Trophoblast cell (in vitro differentiated cells and primary cell): ENCODE data around the gene STIM1.

ENCODE experiments used
- DNase-seq, 2 donors: peaks; one replicate each; pipeline ENCODE4 v3.0.0-alpha.2; 2016
- H2AFZ ChIP-seq: 2 replicates; pipeline ENCODE4 v1.6.1; 2013; ENCODE audit warnings: low read length, moderate library complexity, mild to moderate bottlenecking; ENCODE audit not compliant: insufficient read depth, poor library complexity
- H2AK5ac ChIP-seq: 2 replicates; pipeline ENCODE4 v1.6.1; 2013; ENCODE audit warnings: mild to moderate bottlenecking, low read length
- H2BK120ac ChIP-seq: 2 replicates; pipeline ENCODE4 v1.6.1; 2013; ENCODE audit warnings: low read length, mild to moderate bottlenecking, moderate library complexity; ENCODE audit not compliant: insufficient read depth, poor library complexity
- H2BK12ac ChIP-seq: 2 replicates; pipeline ENCODE4 v1.6.1; 2013; ENCODE audit warnings: mild to moderate bottlenecking, low read length, moderate library complexity
- H2BK5ac ChIP-seq: 2 replicates; pipeline ENCODE4 v1.6.1; 2013; ENCODE audit warnings: low read length, low read depth, moderate library complexity, mild to moderate bottlenecking; ENCODE audit not compliant: poor library complexity
- H3K14ac ChIP-seq: 2 replicates; pipeline ENCODE4 v1.6.1; 2013; ENCODE audit warnings: mild to moderate bottlenecking, low read length
- H3K18ac ChIP-seq: 2 replicates; pipeline ENCODE4 v1.6.1; 2013; ENCODE audit warnings: mild to moderate bottlenecking, low read length
- H3K23ac ChIP-seq: 2 replicates; pipeline ENCODE4 v1.6.1; 2013; ENCODE audit warnings: low read length
- H3K27ac ChIP-seq: 2 replicates; pipeline ENCODE4 v1.5.1; 2013; ENCODE audit warnings: low read depth, mild to moderate bottlenecking, inconsistent platforms, low read length, moderate library complexity
- H3K27me3 ChIP-seq: 2 replicates; pipeline ENCODE4 v1.6.1; 2013; ENCODE audit warnings: inconsistent platforms, mild to moderate bottlenecking, low read length, moderate library complexity; ENCODE audit not compliant: insufficient read depth
- H3K36me3 ChIP-seq, 2 experiments: 1 replicate in 1 of 2; 2 replicates in 1 of 2; pipeline ENCODE4 v1.6.1; 2013; ENCODE audit warnings: low read length in 2 of 2, mild to moderate bottlenecking in 2 of 2, moderate library complexity in 1 of 2; ENCODE audit not compliant: insufficient read depth in 2 of 2, control insufficient read depth in 1 of 2
- H3K4ac ChIP-seq: 2 replicates; pipeline ENCODE4 v1.6.1; 2013; ENCODE audit warnings: low read depth, mild to moderate bottlenecking, low read length, moderate library complexity
- H3K4me1 ChIP-seq, 2 experiments: 1 replicate in 1 of 2; 2 replicates in 1 of 2; pipeline ENCODE4 v1.6.1; 2013; ENCODE audit warnings: low read length in 2 of 2, mild to moderate bottlenecking in 2 of 2, moderate library complexity in 1 of 2; ENCODE audit not compliant: insufficient read depth in 2 of 2, control insufficient read depth in 1 of 2
- H3K4me2 ChIP-seq: 2 replicates; pipeline ENCODE4 v1.6.1; 2013; ENCODE audit warnings: inconsistent platforms, mild to moderate bottlenecking, low read length, moderate library complexity
- H3K4me3 ChIP-seq: 2 replicates; pipeline ENCODE4 v1.5.1; 2013; ENCODE audit warnings: mild to moderate bottlenecking, low read depth, low read length, inconsistent platforms
- H3K79me1 ChIP-seq: one replicate; pipeline ENCODE4 v1.6.1; 2013; ENCODE audit warnings: low read length
- H3K79me2 ChIP-seq: 2 replicates; pipeline ENCODE4 v1.6.1; 2013; ENCODE audit warnings: low read length, mild to moderate bottlenecking; ENCODE audit not compliant: control insufficient read depth, insufficient read depth, poor library complexity
- H3K9ac ChIP-seq: 2 replicates; pipeline ENCODE4 v1.6.1; 2013; ENCODE audit warnings: mild to moderate bottlenecking, low read length
- H3K9me3 ChIP-seq: 2 replicates; pipeline ENCODE4 v1.6.1; 2013; ENCODE audit warnings: low read depth, mild to moderate bottlenecking, control low read depth, inconsistent platforms, low read length; ENCODE audit not compliant: insufficient read depth
- H4K12ac ChIP-seq: 2 replicates; pipeline ENCODE4 v1.6.1; 2013; ENCODE audit warnings: low read depth, mild to moderate bottlenecking, low read length, moderate library complexity
- H4K8ac ChIP-seq: 2 replicates; pipeline ENCODE4 v1.6.1; 2013; ENCODE audit warnings: low read depth, mild to moderate bottlenecking, low read length, moderate library complexity
- H4K91ac ChIP-seq: one replicate; pipeline ENCODE4 v1.6.1; 2013; ENCODE audit warnings: low read depth, mild to moderate bottlenecking, low read length, moderate library complexity
- WGBS: extraction: QIAGEN DNeasy Blood & Tissue Kit; methylation state at CpG from one replicate; pipeline ENCODE4 v1.1.7; 2013; ENCODE audit warnings: missing lambda C conversion rate; ENCODE audit not compliant: insufficient read length, insufficient coverage; ENCODE audit errors: extremely low coverage; 5-methylcytosine and 5-hydroxymethylcytosine counted together

The STIM1 gene

GRCh38 chr11:3825473-3826154 is 29.9 kb upstream of the STIM1 start:
- WGBS: no CpG with 5 or more reads among the region's 8 CpGs
- no peak overlapping the region for H3K18ac ChIP-seq
- H2AFZ ChIP-seq: no peak overlapping the region
- H3K27ac ChIP-seq: no peak overlapping the region
- no peak overlapping the region for H2BK120ac ChIP-seq
- no peak overlapping the region for H4K12ac ChIP-seq
- H3K4me2 ChIP-seq: no peak overlapping the region
- H3K9ac ChIP-seq: no peak overlapping the region
- no peaks in the 10 kb centered on the region for H3K4me1 ChIP-seq
- H3K79me1 ChIP-seq: no peaks in the 10 kb centered on the region
- no peak overlapping the region for H4K8ac ChIP-seq
- H3K79me2 ChIP-seq: no peaks in the 10 kb centered on the region
- no peaks in the 10 kb centered on the region for H3K27me3 ChIP-seq
- no peak overlapping the region for H2BK5ac ChIP-seq
- H3K4ac ChIP-seq: no peak overlapping the region
- H3K9me3 ChIP-seq: no peaks in the 10 kb centered on the region
- DNase-seq: no peak
- H3K23ac ChIP-seq: no peak overlapping the region
- no peak overlapping the region for H3K14ac ChIP-seq
- no peak overlapping the region for H3K4me3 ChIP-seq
- H2BK12ac ChIP-seq: no peak overlapping the region
- H2AK5ac ChIP-seq: no peak overlapping the region
- H3K36me3 ChIP-seq: peaks cover 26 to 34% of the 10 kb centered on the region in 2 experiments
- H4K91ac ChIP-seq: no peak overlapping the region

GRCh38 chr11:3826721-3827120 is 28.7 kb upstream of the STIM1 start:
- Histone ChIP-seq H4K12ac (no peak overlapping the region), H3K79me1 (no peaks in the 10 kb centered on the region), H3K79me2 (no peaks in the 10 kb centered on the region), H3K27me3 (no peaks in the 10 kb centered on the region), H2BK120ac (no peak overlapping the region), H3K14ac (no peak overlapping the region), H3K4me2 (no peak overlapping the region), H3K27ac (no peak overlapping the region), H2BK5ac (no peak overlapping the region), H2AFZ (no peak overlapping the region), H4K8ac (no peak overlapping the region), H3K9ac (no peak overlapping the region), H3K4ac (no peak overlapping the region), H3K23ac (no peak overlapping the region), H2AK5ac (no peak overlapping the region), H3K4me3 (no peak overlapping the region), H3K36me3 (peaks cover 30 to 40% of the 10 kb centered on the region in 2 experiments), H4K91ac (no peak overlapping the region), H2BK12ac (no peak overlapping the region), H3K9me3 (no peaks in the 10 kb centered on the region), H3K18ac (no peak overlapping the region), H3K4me1 (no peaks in the 10 kb centered on the region)
- no CpG with 5 or more reads among the region's 3 CpGs for whole genome bisulfite sequencing
- DNase-seq: no peak

DNA sequence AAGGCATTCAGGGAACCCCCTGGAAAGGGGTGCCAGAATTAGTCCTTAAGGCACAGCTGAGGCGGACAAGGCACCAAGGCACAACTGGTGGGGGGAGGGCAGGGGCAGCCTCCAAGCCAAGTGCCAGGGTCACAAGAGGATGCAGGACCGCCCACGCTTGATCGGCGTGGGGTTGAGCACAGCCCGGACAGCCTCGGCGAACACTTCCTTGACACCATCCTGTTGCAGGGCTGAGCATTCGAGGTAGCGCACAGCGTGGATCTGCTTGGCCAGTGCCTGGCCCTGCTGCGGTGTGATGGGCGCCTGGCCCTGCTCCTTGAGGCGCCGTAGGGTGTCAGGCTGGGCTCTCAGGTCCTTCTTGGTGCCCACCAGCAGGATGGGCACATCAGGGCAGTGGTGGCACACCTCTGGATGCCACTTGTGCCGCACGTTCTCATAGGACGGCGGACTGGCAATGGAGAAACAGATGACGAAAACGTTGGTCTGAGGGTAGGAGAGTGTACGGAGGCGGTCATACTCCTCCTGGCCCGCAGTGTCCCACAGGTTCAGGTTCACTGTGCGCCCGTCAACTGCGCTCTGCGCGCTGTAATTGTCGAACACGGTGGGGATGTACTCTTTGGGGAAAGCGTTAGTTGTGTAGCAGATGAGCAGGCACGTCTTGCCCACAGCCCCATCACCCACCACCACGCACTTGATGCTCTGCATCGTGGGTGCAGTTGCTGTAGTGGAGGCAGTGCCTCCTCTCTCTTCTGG is 27.9 kb upstream of the STIM1 start:
- H4K91ac ChIP-seq: no peak overlapping the region
- no peaks in the 10 kb centered on the region for H3K79me2 ChIP-seq
- no peak overlapping the region for H3K23ac ChIP-seq
- no peak overlapping the region for H2BK5ac ChIP-seq
- no peak overlapping the region for H4K8ac ChIP-seq
- H3K14ac ChIP-seq: no peak overlapping the region
- H3K4me2 ChIP-seq: no peak overlapping the region
- H3K4ac ChIP-seq: no peak overlapping the region
- no peak overlapping the region for H2BK120ac ChIP-seq
- no peak overlapping the region for H2AFZ ChIP-seq
- H3K27ac ChIP-seq: no peak overlapping the region
- no peak overlapping the region for H2AK5ac ChIP-seq
- H3K27me3 ChIP-seq: no peaks in the 10 kb centered on the region
- H3K18ac ChIP-seq: no peak overlapping the region
- H4K12ac ChIP-seq: no peak overlapping the region
- H2BK12ac ChIP-seq: no peak overlapping the region
- H3K4me3 ChIP-seq: no peak overlapping the region
- no peak overlapping the region for H3K9ac ChIP-seq
- H3K9me3 ChIP-seq: no peaks in the 10 kb centered on the region
- no peaks in the 10 kb centered on the region for H3K4me1 ChIP-seq
- H3K79me1 ChIP-seq: no peaks in the 10 kb centered on the region
- DNase-seq: no peak
- no CpG with 5 or more reads among the region's 35 CpGs for WGBS
- peaks cover 30 to 40% of the 10 kb centered on the region in 2 experiments for H3K36me3 ChIP-seq

DNA sequence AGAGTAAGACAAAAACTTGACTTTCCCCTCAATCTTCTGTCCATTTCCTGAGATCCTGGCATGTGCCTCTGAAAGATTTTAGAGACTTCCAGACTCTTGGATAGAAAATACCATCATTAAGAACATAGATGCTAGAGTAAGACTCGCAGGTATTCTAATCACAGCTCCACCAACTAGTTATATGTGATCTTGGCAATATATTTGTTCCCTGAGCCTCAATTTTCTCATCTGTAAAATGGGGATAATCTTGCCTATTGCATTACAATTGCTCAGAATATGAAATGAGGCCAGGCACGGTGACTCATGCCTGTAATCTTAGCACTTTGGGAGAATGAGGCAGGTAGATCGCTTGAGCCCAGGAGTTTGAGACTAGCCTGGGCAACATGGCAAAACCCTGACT is 25.4 kb upstream of the STIM1 start:
- no peaks in the 10 kb centered on the region for H3K79me1 ChIP-seq
- no CpG with 5 or more reads among the region's 3 CpGs for WGBS
- peaks cover 31 to 42% of the 10 kb centered on the region in 2 experiments for H3K36me3 ChIP-seq
- no peak overlapping the region for H2AK5ac ChIP-seq
- no peak overlapping the region for H3K4me2 ChIP-seq
- no peaks in the 10 kb centered on the region for H3K27me3 ChIP-seq
- no peak overlapping the region for H4K8ac ChIP-seq
- no peak overlapping the region for H2AFZ ChIP-seq
- H3K14ac ChIP-seq: no peak overlapping the region
- H4K12ac ChIP-seq: no peak overlapping the region
- H2BK5ac ChIP-seq: no peak overlapping the region
- H3K9me3 ChIP-seq: no peaks in the 10 kb centered on the region
- H3K18ac ChIP-seq: no peak overlapping the region
- no peak overlapping the region for H2BK120ac ChIP-seq
- H3K4me1 ChIP-seq: peaks cover 0 to 8% of the 10 kb centered on the region in 2 experiments
- no peak overlapping the region for H2BK12ac ChIP-seq
- no peak overlapping the region for H3K23ac ChIP-seq
- H4K91ac ChIP-seq: no peak overlapping the region
- H3K4ac ChIP-seq: no peak overlapping the region
- DNase-seq: no peak
- H3K27ac ChIP-seq: no peak overlapping the region
- peaks cover 2% of the 10 kb centered on the region for H3K79me2 ChIP-seq
- no peak overlapping the region for H3K9ac ChIP-seq
- no peak overlapping the region for H3K4me3 ChIP-seq
